GM21619 (cell line): Measurements from ENCODE around the gene DHRS2.
"Not testable (repeated sequence)": the region's sequence is repeated elsewhere in the genome, so short reads cannot be mapped to it uniquely, and the experiment has no call there.

ENCODE experiments used
- ATAC-seq: cut with Tn5 transposase; IDR thresholded peaks from one replicate; pipeline ENCODE4 v1.9.1; 2021; ENCODE audit not compliant: unreplicated experiment

The DHRS2 gene

GRCh38 chr14:23636317-23637211, at the start of gene DHRS2:
DHRS2 (plus strand) TSS chr14:23636364; CDS start chr14:23638865, 2,501 bp downstream.
- no peak for ATAC-seq

GRCh38 chr14:23588884-23589598, 47.1 kb upstream of the DHRS2 start:
- ATAC-seq, result peak; percentile 98

- no peak for ATAC-seq
Observed at GRCh38 chr14:23589606-23590005, 46.6 kb upstream of the DHRS2 start.

GRCh38 chr14:23590198-23590597, 46.0 kb upstream of the DHRS2 start:
- no peak for ATAC-seq

GRCh38 chr14:23594191-23594590, 42.0 kb upstream of the DHRS2 start:
- ATAC-seq, result not testable (repeated sequence)

- no peak for ATAC-seq
Observed at GRCh38 chr14:23600322-23600707, 35.8 kb upstream of the DHRS2 start.

GRCh38 chr14:23600806-23601205, 35.4 kb upstream of the DHRS2 start:
- ATAC-seq, result no peak

GRCh38 chr14:23601424-23601823, 34.7 kb upstream of the DHRS2 start:
- no peak for ATAC-seq

- no peak for ATAC-seq
Observed at GRCh38 chr14:23601845-23602180, 34.4 kb upstream of the DHRS2 start.

GRCh38 chr14:23602181-23603095, 33.7 kb upstream of the DHRS2 start:
- ATAC-seq, result no peak

GRCh38 chr14:23603103-23603502, 33.1 kb upstream of the DHRS2 start:
- no peak for ATAC-seq

- no peak for ATAC-seq
Observed at GRCh38 chr14:23604148-23604547, 32.0 kb upstream of the DHRS2 start.

GRCh38 chr14:23604675-23605170, 31.4 kb upstream of the DHRS2 start:
- no peak for ATAC-seq

- peak; percentile 79 for ATAC-seq
Observed at GRCh38 chr14:23605931-23606585, 30.1 kb upstream of the DHRS2 start.

- no peak for ATAC-seq
Observed at GRCh38 chr14:23608454-23608853, 27.7 kb upstream of the DHRS2 start.

GRCh38 chr14:23609001-23609400, 27.2 kb upstream of the DHRS2 start:
- no peak for ATAC-seq

- ATAC-seq, result not testable (repeated sequence)
Observed at GRCh38 chr14:23609411-23610089, 26.6 kb upstream of the DHRS2 start.

GRCh38 chr14:23610090-23610814, 25.9 kb upstream of the DHRS2 start:
- ATAC-seq, result no peak

- ATAC-seq, result no peak
Observed at GRCh38 chr14:23610815-23611289, 25.3 kb upstream of the DHRS2 start.
